Measurements from ENCODE around the gene SIPA1. TPM values are rescaled to one million over a fixed set of nuclear protein-coding genes. Genes with fewer than 3 reads are reported as not detected.

SIPA1 gene
- total and polyA plus RNA-seq, 2 of the 13 experiments (the other 11 are each of a cell fraction or from before 2014, with no cell fraction given): 5.8 to 7.7 TPM

DNA sequence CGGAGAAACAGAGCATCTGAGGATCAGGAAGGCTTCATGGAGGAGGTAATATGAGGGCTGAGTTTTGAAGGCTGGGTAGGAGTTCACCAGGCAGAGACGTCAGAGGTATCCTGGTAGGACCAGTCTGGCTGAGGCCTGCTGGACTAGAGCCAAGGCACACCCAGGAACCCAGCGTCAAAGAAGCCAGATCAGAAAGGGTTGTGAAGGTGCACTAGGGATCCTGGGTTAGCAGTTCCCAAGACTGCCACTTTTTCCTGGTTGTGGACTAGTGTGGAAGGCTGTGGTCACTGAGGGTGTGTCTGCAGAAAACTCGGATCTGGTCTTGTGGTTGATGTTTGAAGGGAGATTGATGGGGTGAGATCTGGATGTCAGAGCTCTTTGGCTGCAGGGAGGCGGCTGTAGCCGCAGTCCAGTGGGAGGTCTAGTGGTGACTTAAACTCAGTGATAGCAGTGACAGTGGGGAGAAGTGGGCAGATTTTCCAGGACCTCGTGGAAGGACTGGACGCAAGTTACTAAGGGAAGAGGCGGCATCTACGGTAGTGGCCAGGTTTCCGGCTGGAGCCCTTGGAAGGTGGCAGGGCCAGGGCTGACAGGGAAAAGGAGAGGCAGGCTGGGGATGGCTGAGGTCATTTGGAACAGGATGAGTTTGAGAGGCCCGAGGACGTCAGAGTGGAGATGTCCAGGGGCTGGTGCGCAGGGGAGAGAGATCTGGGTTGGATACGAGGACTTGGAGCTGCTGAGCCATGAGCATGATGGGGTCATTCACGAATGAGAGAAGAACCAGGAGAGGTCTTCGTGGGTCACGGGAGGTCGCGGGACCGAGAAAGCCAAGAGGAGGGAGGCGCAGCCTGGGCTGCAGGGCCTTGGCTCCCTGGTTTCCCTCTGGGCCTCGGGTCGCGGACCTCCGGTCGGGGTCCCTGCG lies 13.9 kb downstream of the SIPA1 start (continued):
- TF ChIP-seq ELF4 (CRISPR knock-in tag; IDR thresholded peaks at IDR 0.05; ENCODE audit: borderline replicate concordance): no peak
- TF ChIP-seq ZFP62 (CRISPR knock-in tag; IDR thresholded peaks at IDR 0.05): 0 out of 2 replicates have a peak, but pooled peaks have one; percentile 31
- TF ChIP-seq ZNF556 (CRISPR knock-in tag; IDR thresholded peaks at IDR 0.05; ENCODE audit: borderline replicate concordance): 0 out of 2 replicates have a peak, but pooled peaks have one; percentile 20
- no peak; the same call in 1 of the 2 replicates for TF ChIP-seq ZNF788 (CRISPR knock-in tag; IDR thresholded peaks at IDR 0.05; ENCODE audit: borderline replicate concordance)
- TF ChIP-seq ZNF704 (CRISPR knock-in tag; IDR thresholded peaks at IDR 0.05; ENCODE audit: borderline replicate concordance): no peak
- TF ChIP-seq ATRX (CRISPR knock-in tag; IDR thresholded peaks at IDR 0.05; ENCODE audit: borderline replicate concordance): no peak
- TF ChIP-seq ZBTB38 (CRISPR knock-in tag; IDR thresholded peaks at IDR 0.05): 0 out of 2 replicates have a peak, but pooled peaks have one; percentile 4
- TF ChIP-seq STAG1 (CRISPR knock-in tag; IDR thresholded peaks at IDR 0.05): no peak
- TF ChIP-seq PCBP2 (optimal IDR thresholded peaks at IDR 0.05; ENCODE audit: low read depth, low read length, poor library complexity, severe bottlenecking): no peak
